Stimulated activated CD8-positive, alpha-beta memory T cell treated with anti-CD3 and anti-CD28 coated beads, Interleukin-12 subunit alpha, Interleukin-12 subunit beta, amount 100 ng/mL, for 24 hours (primary cell): ENCODE results near the gene GYG2.
"Not testable (repeated sequence)": the region's sequence is repeated elsewhere in the genome, so short reads cannot be mapped to it uniquely, and the experiment has no call there.

Source experiments
- DNase-seq: peaks from one replicate; pipeline ENCODE4 v3.0.0-alpha.2; 2020; ENCODE audit errors: extremely low read depth

The GYG2 gene

GRCh38 chrX:2867206-2867605 is 38.5 kb downstream of the GYG2 start:
- DNase-seq = no peak

GRCh38 chrX:2870650-2871049 is 41.9 kb downstream of the GYG2 start:
- no peak for DNase-seq

- no peak for DNase-seq
These were observed 43.1 kb downstream of the GYG2 start for GRCh38 chrX:2871831-2872230.

GRCh38 chrX:2872671-2873277 is 44.0 kb downstream of the GYG2 start:
- no peak for DNase-seq

GRCh38 chrX:2874222-2875135 is 45.7 kb downstream of the GYG2 start:
- DNase-seq = no peak

- no peak for DNase-seq
These were observed 46.4 kb downstream of the GYG2 start for GRCh38 chrX:2875136-2875481.

GRCh38 chrX:2875798-2876399 is 47.2 kb downstream of the GYG2 start:
- no peak for DNase-seq

GRCh38 chrX:2878563-2878962 is 49.8 kb downstream of the GYG2 start:
- DNase-seq = no peak

- no peak for DNase-seq
These were observed 50.9 kb downstream of the GYG2 start for GRCh38 chrX:2879670-2880069.

GRCh38 chrX:2883770-2884169 is 55.0 kb downstream of the GYG2 start:
- no peak for DNase-seq

GRCh38 chrX:2888309-2888708 is 59.6 kb downstream of the GYG2 start:
- no peak for DNase-seq

GRCh38 chrX:2889045-2889605 is 60.4 kb downstream of the GYG2 start:
- DNase-seq = no peak

- not testable (repeated sequence) for DNase-seq
These were observed 61.2 kb downstream of the GYG2 start for GRCh38 chrX:2889706-2890490.

GRCh38 chrX:2890536-2891460 is 62.1 kb downstream of the GYG2 start:
- DNase-seq = not testable (repeated sequence)

- no peak for DNase-seq
These were observed 64.1 kb downstream of the GYG2 start for GRCh38 chrX:2892816-2893215.

GRCh38 chrX:2894885-2895292 is 66.2 kb downstream of the GYG2 start:
- DNase-seq = no peak

GRCh38 chrX:2897311-2897689 is 68.6 kb downstream of the GYG2 start:
- DNase-seq = no peak

GRCh38 chrX:2897690-2898623 is 69.2 kb downstream of the GYG2 start:
- not testable (repeated sequence) for DNase-seq

- DNase-seq = no peak
These were observed 70.2 kb downstream of the GYG2 start for GRCh38 chrX:2898846-2899512.
